ENCODE data around the gene CLTB. TPM values are rescaled to one million over a fixed set of nuclear protein-coding genes. Genes with fewer than 3 reads are reported as not detected.
"Not testable (repeated sequence)": the region's sequence is repeated elsewhere in the genome, so short reads cannot be mapped to it uniquely, and the experiment has no call there.

Gene CLTB, protein sequence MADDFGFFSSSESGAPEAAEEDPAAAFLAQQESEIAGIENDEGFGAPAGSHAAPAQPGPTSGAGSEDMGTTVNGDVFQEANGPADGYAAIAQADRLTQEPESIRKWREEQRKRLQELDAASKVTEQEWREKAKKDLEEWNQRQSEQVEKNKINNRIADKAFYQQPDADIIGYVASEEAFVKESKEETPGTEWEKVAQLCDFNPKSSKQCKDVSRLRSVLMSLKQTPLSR
- polyA plus RNA-seq (ENCODE audit: insufficient read length in 4 of 4), result 10 to 100 TPM; 47.9 to 62.0 (median 52.4) TPM

DNA sequence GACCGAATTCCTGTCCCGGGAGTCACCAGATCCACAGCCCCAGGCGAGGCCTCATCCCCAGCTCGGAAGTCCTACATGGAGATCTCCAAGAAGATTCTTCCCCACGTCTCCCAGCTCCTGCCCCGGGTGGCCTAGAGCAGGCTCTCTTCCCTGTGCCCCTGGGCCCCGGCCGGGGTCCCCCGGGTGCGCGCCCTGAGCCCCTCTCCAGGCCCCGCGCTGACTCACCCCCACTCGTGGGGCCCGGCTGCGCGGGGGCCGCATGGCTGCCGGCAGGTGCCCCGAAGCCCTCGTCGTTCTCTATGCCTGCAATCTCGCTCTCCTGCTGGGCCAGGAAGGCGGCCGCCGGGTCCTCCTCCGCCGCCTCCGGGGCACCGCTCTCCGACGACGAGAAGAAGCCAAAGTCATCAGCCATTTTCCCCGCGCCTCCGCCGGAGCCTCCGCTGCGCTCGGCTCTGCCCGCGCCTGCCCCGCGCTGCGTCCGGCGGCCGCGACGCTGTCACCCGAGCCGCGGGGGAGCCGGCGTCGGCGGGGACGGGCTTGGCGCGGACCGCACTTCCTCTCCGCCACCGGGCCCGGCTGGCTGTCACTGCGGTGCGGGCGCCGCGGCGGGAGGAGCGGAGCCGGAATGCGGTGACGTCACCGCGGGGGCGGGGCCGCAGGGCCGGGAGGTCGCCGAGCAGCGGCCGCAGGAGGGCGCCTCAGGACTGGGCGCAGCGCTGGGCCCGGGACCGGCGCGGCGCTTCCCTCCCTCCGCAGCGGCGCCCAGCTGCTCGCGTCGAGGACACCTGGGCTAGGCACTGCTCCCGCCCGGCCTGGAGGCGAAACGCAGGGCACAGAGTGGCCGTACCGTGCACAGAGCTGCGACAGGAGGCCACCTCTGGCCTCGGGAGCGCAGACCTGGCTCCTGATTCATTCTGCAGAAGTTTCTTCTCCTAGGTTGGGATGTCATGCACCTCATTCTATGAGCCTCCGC, at the start of gene CLTB:
TSS of gene CLTB (minus strand) at position 588 of the 973 bp plus-strand sequence. CDS start at position 412, 176 bp downstream.
- DNase-seq (ENCODE audit: low read depth in 4 of 4, low spot score in 3 of 4), result peak; percentile 80 to 86 (median 82)

- DNase-seq (ENCODE audit: low read depth in 4 of 4, low spot score in 3 of 4), result no peak
These were observed 46.9 kb upstream of the CLTB start for GRCh38 chr5:176463113-176463764.

- DNase-seq (ENCODE audit: low read depth in 4 of 4, low spot score in 3 of 4), result no peak
These were observed 45.0 kb upstream of the CLTB start for GRCh38 chr5:176461349-176461748.

GRCh38 chr5:176458904-176459561, 42.7 kb upstream of the CLTB start:
- DNase-seq (ENCODE audit: low read depth in 4 of 4, low spot score in 3 of 4), result no peak

DNA sequence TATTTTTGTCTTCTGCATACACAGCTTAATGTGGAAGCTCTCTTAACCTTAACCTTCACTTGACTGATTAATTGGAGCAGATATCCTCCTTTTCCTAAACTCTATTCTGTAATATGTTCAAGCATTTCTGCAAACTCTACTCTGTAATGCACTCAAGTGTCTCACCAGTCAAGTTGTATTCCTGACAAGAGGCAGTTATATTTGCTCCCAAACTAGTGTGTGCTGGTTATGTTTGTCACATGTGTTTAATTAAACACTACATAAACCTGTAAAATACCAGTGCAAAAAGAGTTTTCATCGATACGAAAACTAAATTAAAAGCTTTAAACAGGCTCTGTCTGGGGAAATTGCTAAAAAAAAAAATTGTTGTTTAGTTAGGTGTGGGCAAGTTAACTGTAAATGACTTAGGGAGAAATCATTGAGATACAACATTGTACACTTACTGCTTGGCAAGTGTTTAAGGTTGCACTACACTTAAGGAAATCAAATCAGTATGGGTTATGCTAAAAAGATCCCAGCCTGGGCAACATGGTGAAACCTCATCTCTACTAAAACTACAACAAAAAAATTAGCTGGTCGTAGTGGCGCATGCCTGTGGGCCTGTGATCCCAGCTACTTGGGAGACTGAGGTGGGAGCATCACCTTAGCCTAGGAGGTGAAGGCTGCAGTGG, 38.5 kb upstream of the CLTB start:
- DNase-seq (ENCODE audit: low read depth in 4 of 4, low spot score in 3 of 4), result no peak

GRCh38 chr5:176450077-176450476, 33.7 kb upstream of the CLTB start:
- no peak for DNase-seq (ENCODE audit: low read depth in 4 of 4, low spot score in 3 of 4)

DNA sequence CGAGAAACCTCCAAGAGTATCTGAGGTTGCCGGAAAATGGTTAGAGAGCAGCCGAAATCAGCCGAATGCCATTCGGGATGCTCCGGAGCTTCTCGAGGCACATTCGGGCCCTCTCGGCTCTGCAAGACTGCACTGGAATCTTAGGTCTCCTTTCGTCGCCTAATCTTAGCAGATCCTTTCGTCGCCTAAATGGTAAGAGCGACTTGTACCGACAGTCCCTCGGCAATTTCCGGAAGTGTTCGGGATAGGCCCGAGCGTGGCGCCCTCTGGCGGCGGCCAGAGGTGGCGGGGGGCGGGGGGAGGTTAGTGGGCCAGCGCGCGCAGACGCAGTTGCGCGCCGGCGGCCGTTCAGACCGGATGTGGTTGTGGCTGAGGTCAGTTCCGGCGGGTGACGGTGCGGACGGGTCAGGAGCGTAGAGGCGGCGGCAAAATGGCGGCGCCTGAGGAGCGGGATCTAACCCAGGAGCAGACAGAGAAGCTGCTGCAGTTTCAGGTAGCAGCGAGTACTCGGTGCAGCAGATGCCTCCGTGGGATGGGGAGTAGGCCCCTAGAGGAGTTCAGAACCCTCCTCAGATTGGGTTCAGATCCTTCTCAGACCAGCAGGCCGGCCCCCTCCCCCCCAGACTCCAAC, 31.8 kb upstream of the CLTB start, which contains the start of gene FAF2:
TSS of gene FAF2 (plus strand) at position 408 of the 631 bp plus-strand sequence. CDS start at position 431, 23 bp downstream.
- DNase-seq (ENCODE audit: low read depth in 4 of 4, low spot score in 3 of 4), result peak; percentile 95 to 98 (median 97)

- DNase-seq (ENCODE audit: low read depth in 4 of 4, low spot score in 3 of 4), result no peak
These were observed 31.2 kb upstream of the CLTB start for GRCh38 chr5:176447591-176447977.

GRCh38 chr5:176446884-176447590, 30.7 kb upstream of the CLTB start:
- DNase-seq (ENCODE audit: low read depth in 4 of 4, low spot score in 3 of 4), result no peak

DNA sequence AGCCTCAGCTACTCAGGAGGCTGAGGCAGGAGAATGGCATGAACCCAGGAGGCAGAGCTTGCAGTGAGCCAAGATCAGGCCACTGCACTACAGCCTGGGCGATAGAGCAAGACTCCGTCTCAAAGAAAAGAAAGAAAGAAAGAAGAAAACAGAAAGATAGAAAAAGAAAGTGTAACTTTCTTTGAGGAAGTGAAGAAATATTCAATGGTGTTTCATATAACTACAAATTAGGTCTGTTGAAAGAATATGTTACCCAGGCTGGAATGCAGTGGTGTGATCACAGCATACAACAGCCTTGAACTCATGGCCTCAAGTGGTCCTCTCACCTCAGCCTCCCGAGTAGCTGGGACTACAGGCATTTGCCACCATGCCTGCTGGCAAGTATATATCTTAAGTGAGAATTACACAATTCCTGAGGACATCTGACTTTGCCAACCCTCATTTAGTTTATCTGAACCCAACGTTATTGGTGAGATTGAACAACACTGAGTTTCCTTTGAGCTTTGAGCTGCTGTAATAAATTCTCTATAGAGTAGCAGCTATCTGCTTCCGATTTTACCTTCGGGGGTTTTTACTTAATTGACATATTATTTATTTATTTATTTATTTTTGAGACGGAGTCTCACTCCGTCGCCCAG, 29.8 kb upstream of the CLTB start:
- no peak for DNase-seq (ENCODE audit: low read depth in 4 of 4, low spot score in 3 of 4)

DNA sequence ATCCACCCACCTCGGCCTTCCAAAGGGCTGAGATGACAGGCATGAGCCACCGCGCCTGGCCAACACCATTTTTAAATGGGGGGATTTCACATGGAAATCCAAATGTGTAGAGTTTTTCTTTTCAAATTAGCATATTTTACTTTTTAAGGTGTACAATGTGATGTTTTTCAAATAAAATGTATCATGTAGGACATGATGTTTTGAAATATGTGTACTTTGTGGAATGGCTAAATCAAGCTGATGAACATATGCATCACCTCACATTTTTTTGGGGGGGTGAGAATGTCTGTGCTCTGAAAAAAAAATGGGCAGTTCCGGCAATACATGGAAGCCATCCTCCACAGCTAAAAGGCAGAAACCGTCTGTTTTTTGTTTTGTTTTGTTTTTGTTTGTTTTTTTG, 28.4 kb upstream of the CLTB start:
- DNase-seq (ENCODE audit: low read depth in 4 of 4, low spot score in 3 of 4), result no peak

DNA sequence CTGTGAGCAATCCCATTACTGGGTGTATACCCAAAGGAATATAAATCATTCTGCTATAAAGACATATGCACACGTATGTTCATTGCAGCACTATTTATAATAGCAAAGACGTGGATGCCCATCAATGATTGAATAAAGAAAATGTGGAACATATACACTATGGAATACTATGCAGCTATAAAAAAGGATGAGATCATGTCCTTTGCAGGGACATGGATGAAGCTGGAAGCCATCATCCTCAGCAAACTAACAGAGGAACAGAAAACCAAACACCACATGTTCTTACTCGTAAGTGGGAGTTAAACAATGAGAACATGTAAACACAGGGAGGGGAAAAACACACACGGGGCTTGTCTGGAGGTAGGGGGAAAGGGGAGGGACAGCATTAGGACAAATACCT, 26.6 kb upstream of the CLTB start:
- DNase-seq (ENCODE audit: low read depth in 4 of 4, low spot score in 3 of 4), result not testable (repeated sequence)

DNA sequence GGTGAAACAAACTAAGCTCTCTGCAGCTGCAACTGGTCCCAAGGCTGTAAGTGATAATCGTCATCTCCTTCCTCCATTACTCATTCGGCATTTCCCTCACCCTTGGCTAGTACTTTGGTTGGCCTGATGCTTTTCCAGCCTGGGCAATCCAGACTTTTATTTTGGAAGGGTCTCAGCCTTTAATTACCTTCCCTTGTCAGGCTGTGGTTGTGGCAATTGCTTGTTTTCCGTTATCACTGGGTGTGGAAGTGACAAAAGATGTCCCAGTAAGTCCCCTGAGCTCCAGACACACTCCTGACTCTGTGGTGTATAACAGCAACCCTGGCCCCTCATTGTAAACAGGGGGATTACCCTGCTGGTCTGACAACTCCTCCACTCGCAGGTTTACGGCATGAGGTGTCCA, 25.6 kb upstream of the CLTB start:
- no peak for DNase-seq (ENCODE audit: low read depth in 4 of 4, low spot score in 3 of 4)

DNA sequence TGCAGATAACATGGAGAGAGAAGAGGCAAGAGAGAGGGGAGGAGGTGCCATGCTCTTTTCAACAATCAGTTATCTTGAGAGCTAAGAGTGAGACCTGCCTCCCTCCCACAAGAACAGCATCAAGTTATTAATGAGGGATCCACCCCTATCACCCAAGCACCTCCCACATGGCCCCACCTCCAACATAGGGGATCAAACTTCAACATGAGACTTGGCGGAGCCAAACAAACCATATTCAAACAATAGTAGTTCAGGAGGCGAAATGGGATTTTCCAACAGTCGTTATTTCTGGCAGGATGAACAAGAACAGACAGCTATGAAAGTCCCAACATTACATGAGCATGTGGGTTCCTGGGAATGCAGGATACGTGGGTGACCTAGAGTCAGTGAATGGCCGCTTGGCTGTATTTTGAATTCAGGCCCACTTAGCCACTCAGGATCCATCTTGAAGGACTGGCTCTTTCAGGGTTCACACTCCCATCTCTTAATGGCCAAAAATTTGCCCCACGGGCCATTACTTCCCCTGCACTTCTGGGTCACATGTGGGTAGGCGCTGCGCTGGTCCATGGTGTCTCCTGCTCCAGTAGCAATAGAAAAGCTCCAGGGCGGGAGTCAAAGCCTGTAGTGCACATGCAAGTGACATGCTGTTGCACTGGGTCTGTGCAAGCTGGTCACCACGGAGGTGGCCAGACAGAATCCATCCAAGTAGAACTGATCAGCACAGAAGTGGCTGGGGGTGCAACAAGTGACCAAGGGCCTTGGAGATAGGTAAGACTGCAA, 24.8 kb upstream of the CLTB start:
- no peak for DNase-seq (ENCODE audit: low read depth in 4 of 4, low spot score in 3 of 4)

DNA sequence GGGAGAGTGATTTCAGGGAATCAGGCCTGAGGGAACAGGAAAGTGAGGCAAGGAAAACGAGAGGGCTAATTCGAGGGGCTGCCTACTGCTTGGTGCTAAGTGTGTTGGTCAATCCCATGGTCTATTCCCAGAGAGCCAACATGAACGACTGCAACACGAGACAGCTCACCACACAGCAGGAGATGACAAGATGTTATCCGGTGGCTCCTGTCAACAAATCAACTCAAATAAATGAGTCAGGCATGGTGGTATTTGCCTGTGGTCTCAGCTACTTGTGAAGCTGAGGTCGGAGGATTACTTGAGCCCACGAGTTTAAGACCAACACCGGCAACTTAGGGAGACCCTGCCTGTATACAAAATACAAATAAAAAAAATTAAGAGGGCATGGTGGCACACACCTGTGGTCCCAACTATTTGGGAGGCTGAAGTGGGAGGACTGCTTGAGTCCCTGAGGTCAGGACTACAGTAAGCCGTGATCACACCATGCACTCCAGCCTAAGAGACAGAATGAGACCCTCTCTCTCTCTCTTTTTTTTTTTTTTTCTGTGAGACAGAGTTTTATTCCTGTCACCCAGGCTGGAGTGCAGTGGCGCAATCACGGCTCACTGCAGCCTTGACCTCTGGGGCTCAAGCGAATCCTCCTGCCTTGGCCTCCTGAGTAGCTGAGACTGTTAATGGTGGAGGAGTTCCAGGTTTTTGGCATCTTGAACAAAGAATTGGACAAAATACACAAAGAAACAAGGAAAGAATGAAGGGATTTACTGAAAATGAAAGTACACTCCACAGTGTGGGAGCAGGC, 22.8 kb upstream of the CLTB start:
- no peak for DNase-seq (ENCODE audit: low read depth in 4 of 4, low spot score in 3 of 4)

GRCh38 chr5:176436656-176437055, 20.3 kb upstream of the CLTB start:
- DNase-seq (ENCODE audit: low read depth in 4 of 4, low spot score in 3 of 4), result no peak

DNA sequence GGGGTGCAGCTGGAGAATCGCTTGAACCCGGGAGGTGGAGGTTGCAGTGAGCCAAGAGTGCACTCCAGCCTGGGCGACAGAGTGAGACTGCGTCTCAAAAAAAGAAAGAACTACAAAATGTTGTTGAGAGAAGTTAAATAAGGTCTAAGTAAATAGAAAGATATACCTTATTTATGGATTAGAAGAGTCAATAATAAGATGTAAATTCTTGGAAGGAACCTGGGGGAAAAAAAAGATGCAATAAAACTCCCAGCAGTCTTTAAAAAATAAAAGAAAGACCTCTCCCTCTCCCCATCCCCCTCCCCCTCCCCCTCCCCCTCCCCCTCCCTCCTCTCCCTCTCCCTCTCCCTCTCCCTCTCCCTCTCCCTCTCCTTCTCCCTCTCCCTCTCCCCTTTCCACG, 16.4 kb upstream of the CLTB start:
- no peak for DNase-seq (ENCODE audit: low read depth in 4 of 4, low spot score in 3 of 4)
